Parathyroid adenoma (tissue), 2 donors: ENCODE data around the gene PAX5.

Experiments
- H2AFZ ChIP-seq: fragments of 300-600 bp; sonication (generic); one replicate; pipeline ENCODE4 v1.7.0; 2017; ENCODE audit warnings: antibody characterized with exemption, mild to moderate bottlenecking
- H3K27ac ChIP-seq: fragments of 300-600 bp; sonication (generic); one replicate; pipeline ENCODE4 v1.7.0; 2017
- H3K27me3 ChIP-seq: fragments of 300-600 bp; sonication (generic); one replicate; pipeline ENCODE4 v1.7.0; 2017; ENCODE audit warnings: low read length; ENCODE audit not compliant: control insufficient read depth, insufficient read depth
- H3K36me3 ChIP-seq: fragments of 300-600 bp; sonication (generic); one replicate; pipeline ENCODE4 v1.7.0; 2017; ENCODE audit warnings: low read length; ENCODE audit not compliant: control insufficient read depth, insufficient read depth
- H3K4me1 ChIP-seq: fragments of 300-600 bp; sonication (generic); one replicate; pipeline ENCODE4 v1.7.0; 2017; ENCODE audit warnings: control low read depth
- H3K4me2 ChIP-seq: fragments of 300-600 bp; sonication (generic); one replicate; pipeline ENCODE4 v1.7.0; 2017; ENCODE audit warnings: low read length
- H3K4me3 ChIP-seq: fragments of 300-600 bp; sonication (generic); one replicate; pipeline ENCODE4 v1.7.0; 2017; ENCODE audit warnings: low read depth, low read length
- H3K79me2 ChIP-seq: fragments of 300-600 bp; sonication (generic); one replicate; pipeline ENCODE4 v1.7.0; 2017; ENCODE audit warnings: control low read depth
- H3K9ac ChIP-seq: fragments of 300-600 bp; sonication (generic); one replicate; pipeline ENCODE4 v1.7.0; 2017; ENCODE audit warnings: mild to moderate bottlenecking
- H3K9me3 ChIP-seq: fragments of 300-600 bp; sonication (generic); one replicate; pipeline ENCODE4 v1.7.0; 2017; ENCODE audit warnings: low read length; ENCODE audit not compliant: control insufficient read depth
- TF ChIP-seq, protein P1 (sequence below): fragments of 300-600 bp; sonication (generic); IDR thresholded peaks from one replicate; pipeline ENCODE4 v1.7.0; 2017; ENCODE audit warnings: antibody characterized with exemption, mild to moderate bottlenecking
- donor health status: primary hyperparathyroidism.

Gene PAX5

DNA sequence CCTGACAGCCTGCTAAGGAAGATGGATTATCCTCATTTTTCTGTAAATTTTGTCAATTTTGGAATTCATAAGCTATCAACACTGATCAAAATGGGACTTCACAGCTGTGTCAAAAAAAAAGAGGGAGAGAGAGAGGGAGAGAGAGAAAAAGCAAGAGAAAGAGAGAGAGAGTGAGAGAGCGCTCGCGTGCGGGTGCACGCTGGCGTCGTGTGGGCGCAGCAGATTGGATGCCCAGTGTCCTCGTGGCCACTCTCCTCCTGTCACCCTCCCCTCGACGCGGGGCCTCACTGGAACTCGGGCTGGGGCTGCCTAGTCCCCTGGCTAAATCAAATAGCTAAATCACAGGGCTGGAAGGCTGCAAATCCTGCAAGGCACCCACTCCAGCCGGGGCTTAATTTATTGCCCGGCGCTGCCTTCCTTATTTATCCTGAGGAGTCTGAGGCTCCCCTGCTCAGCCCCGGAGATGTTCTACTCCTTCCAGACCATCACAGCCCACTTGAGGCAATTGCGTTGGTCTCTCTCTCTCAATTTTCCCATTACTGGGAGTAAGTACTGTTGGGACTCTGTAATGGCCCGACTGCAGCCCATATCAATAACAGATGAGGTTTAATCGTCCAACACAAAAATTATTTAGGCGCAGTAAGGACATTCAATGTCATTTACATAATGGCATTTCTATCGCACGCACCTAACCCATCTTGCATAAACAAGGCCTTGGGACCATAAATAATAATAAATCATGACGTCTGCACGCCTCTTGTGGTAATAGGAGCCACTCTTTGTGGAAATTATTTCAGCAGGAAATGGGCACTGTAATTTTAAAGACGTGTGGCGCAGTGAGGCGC is 94.2 kb downstream of the PAX5 start:
- TF ChIP-seq, protein P1, sequence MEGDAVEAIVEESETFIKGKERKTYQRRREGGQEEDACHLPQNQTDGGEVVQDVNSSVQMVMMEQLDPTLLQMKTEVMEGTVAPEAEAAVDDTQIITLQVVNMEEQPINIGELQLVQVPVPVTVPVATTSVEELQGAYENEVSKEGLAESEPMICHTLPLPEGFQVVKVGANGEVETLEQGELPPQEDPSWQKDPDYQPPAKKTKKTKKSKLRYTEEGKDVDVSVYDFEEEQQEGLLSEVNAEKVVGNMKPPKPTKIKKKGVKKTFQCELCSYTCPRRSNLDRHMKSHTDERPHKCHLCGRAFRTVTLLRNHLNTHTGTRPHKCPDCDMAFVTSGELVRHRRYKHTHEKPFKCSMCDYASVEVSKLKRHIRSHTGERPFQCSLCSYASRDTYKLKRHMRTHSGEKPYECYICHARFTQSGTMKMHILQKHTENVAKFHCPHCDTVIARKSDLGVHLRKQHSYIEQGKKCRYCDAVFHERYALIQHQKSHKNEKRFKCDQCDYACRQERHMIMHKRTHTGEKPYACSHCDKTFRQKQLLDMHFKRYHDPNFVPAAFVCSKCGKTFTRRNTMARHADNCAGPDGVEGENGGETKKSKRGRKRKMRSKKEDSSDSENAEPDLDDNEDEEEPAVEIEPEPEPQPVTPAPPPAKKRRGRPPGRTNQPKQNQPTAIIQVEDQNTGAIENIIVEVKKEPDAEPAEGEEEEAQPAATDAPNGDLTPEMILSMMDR, result no peak
- H3K4me3 ChIP-seq, result no peak overlapping the region
- H3K9me3 ChIP-seq, result no peaks in the 10 kb centered on the region
- no peak overlapping the region for H3K9ac ChIP-seq
- no peaks in the 10 kb centered on the region for H3K36me3 ChIP-seq
- H3K27me3 ChIP-seq, result no peaks in the 10 kb centered on the region
- H3K27ac ChIP-seq, result no peak overlapping the region
- no peaks in the 10 kb centered on the region for H3K79me2 ChIP-seq
- H3K4me1 ChIP-seq, result no peaks in the 10 kb centered on the region
- no peak overlapping the region for H2AFZ ChIP-seq
- no peak overlapping the region for H3K4me2 ChIP-seq

- Histone ChIP-seq H3K27me3 (no peaks in the 10 kb centered on the region), H2AFZ (no peak overlapping the region), H3K79me2 (no peaks in the 10 kb centered on the region), H3K4me3 (no peak overlapping the region), H3K4me2 (no peak overlapping the region), H3K4me1 (no peaks in the 10 kb centered on the region), H3K36me3 (no peaks in the 10 kb centered on the region), H3K27ac (no peak overlapping the region), H3K9ac (no peak overlapping the region), H3K9me3 (no peaks in the 10 kb centered on the region)
- TF ChIP-seq, protein P1, result no peak
These were observed 94.9 kb downstream of the PAX5 start for GRCh38 chr9:36939214-36939613.

GRCh38 chr9:36938617-36939016 is 95.5 kb downstream of the PAX5 start:
- Histone ChIP-seq H3K9me3 (no peaks in the 10 kb centered on the region), H3K27ac (no peak overlapping the region), H3K4me1 (no peaks in the 10 kb centered on the region), H3K79me2 (no peaks in the 10 kb centered on the region), H3K27me3 (no peaks in the 10 kb centered on the region), H3K4me2 (no peak overlapping the region), H3K4me3 (no peak overlapping the region), H3K9ac (no peak overlapping the region), H3K36me3 (no peaks in the 10 kb centered on the region), H2AFZ (no peak overlapping the region)
- TF ChIP-seq, protein P1, result no peak

GRCh38 chr9:36937951-36938350 is 96.1 kb downstream of the PAX5 start:
- H3K4me2 ChIP-seq, result no peak overlapping the region
- H3K27me3 ChIP-seq, result no peaks in the 10 kb centered on the region
- H3K4me1 ChIP-seq, result no peaks in the 10 kb centered on the region
- no peaks in the 10 kb centered on the region for H3K9me3 ChIP-seq
- H3K4me3 ChIP-seq, result no peak overlapping the region
- no peaks in the 10 kb centered on the region for H3K36me3 ChIP-seq
- no peak overlapping the region for H3K27ac ChIP-seq
- TF ChIP-seq, protein P1, result no peak
- no peak overlapping the region for H2AFZ ChIP-seq
- H3K79me2 ChIP-seq, result no peaks in the 10 kb centered on the region
- H3K9ac ChIP-seq, result no peak overlapping the region

DNA sequence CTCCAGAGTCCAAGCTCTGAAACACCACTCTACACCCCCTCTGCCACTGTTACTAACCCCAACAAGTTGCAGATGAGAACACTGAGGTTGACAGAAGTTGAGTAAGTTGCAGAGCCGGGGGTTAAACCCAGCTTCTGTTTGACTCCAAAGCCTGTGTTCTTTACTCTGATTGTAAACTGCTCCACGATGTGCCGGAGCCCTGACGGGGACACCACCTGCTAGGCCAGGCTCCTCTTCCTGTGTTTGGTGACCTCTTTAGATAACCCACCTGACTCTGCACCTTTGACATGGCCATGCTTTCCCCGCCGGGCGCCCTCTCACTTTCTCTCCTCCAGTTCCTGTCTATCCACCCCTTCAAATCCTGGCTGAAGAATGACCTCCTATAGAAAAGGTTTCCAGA is 96.7 kb downstream of the PAX5 start:
- Histone ChIP-seq H3K4me1 (no peaks in the 10 kb centered on the region), H3K9ac (no peak overlapping the region), H3K9me3 (no peaks in the 10 kb centered on the region), H2AFZ (no peak overlapping the region), H3K36me3 (no peaks in the 10 kb centered on the region), H3K27ac (no peak overlapping the region), H3K4me3 (no peak overlapping the region), H3K79me2 (no peaks in the 10 kb centered on the region), H3K27me3 (no peaks in the 10 kb centered on the region), H3K4me2 (no peak overlapping the region)
- TF ChIP-seq, protein P1, result no peak
